Measurements from ENCODE around the gene NBPF4. TPM values are rescaled to one million over a fixed set of nuclear protein-coding genes. Genes with fewer than 3 reads are reported as not detected.
"Not testable (repeated sequence)": the region's sequence is repeated elsewhere in the genome, so short reads cannot be mapped to it uniquely, and the experiment has no call there.

The NBPF4 gene
- total RNA-seq, 1 donor from 2014 or later: not detected

DNA sequence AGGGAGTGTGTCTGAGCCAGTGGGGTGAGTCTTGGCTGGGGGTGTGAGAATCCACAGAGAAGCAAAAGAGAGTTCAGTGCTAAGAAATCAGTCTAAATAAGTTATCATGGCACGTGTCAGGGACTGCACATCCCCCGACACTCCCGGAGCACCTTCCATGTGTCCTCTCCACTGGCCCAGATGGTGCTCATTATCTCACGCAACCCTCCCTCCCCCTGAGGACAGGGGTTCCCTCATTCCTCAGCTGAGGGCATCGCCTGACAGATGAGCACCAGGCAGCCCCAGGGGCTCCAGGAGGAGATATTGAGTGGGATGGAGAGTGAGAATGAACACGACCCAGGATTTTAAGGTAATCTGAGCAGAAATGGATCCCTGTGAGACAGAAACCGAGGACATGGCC is 16.1 kb downstream of the NBPF4 start:
- not testable (repeated sequence) for H3K9me3 Mint-ChIP-seq (ENCODE audit: low read depth); H3K36me3 Mint-ChIP-seq (ENCODE audit: insufficient read depth); DNase-seq (ENCODE audit: low spot score, unreplicated experiment); H3K4me1 Mint-ChIP-seq (ENCODE audit: low read depth); H3K4me3 Mint-ChIP-seq (ENCODE audit: low read depth); H3K27me3 Mint-ChIP-seq; H3K27ac Mint-ChIP-seq

DNA sequence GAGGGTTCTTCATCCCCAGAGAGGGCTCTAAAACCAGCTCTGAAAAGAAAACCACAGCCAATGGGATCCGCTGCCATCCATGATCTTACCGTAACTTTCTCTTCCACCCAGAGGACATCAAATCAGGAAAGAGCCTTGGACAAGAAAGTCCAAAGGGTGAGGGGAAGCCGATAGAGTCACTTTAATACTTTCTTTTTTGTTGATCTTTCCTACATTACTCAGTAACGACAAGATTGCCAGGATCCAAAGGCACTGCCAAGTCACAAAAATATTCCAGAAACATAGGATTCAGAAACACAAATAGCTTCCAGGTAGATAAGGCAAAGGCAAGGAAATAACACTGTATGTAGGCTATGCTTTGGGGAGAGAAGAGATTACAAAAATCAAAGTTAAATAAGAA is 17.0 kb downstream of the NBPF4 start:
- H3K36me3 Mint-ChIP-seq (ENCODE audit: insufficient read depth); H3K4me1 Mint-ChIP-seq (ENCODE audit: low read depth); H3K9me3 Mint-ChIP-seq (ENCODE audit: low read depth); H3K27me3 Mint-ChIP-seq; H3K27ac Mint-ChIP-seq; DNase-seq (ENCODE audit: low spot score, unreplicated experiment); H3K4me3 Mint-ChIP-seq (ENCODE audit: low read depth): not testable (repeated sequence)

DNA sequence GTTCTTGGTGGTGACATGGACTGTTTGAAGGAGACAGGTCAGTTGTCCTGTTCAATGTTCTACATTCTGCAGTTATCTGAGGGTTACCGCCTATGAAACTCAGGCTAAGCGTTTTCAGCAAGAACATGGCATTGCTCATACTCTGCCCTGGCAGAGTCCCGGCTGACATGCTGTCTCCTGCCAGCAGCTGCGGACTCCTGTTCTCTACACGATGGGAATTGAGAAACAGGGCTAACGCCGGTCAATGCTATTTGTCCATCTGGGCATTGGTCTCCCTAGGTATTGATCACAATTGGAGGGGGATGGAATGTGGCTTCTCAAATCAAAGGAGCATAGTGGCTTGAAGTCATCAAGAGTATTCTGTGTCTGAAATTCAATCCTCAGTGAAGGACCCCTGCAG is 20.6 kb downstream of the NBPF4 start:
- H3K9me3 Mint-ChIP-seq (ENCODE audit: low read depth); H3K27ac Mint-ChIP-seq; H3K36me3 Mint-ChIP-seq (ENCODE audit: insufficient read depth); H3K4me3 Mint-ChIP-seq (ENCODE audit: low read depth); H3K4me1 Mint-ChIP-seq (ENCODE audit: low read depth); H3K27me3 Mint-ChIP-seq; DNase-seq (ENCODE audit: low spot score, unreplicated experiment): not testable (repeated sequence)

DNA sequence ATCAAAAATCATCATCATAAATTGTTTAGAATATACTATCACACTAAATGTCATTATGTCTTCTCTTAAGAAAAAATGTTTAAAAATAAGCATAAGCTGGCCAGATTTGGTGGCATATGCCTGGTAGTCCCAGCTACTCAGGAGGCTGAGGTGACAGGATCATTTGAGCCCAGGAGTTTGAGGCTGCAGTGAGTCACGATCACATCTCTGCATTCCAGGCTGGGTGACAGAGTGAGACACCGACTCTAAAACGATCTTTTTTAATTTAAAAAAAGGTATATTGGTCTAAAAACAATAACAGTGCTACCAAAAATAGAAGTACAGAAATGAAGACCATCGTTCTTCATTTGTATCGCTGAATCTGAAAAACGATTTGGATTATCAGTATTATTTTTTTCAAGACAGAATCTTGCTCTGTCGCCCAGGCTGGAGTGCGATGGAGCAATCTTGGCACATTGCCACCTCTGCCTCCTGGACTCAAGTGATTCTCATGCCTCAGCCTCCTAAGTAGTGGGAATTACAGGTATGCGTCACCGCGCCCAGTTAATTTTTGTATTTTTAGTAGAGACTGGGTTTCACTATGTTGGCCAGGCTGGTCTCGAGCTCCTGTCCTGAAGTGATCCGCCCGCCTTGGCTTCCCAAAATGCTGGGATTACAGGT is 26.2 kb downstream of the NBPF4 start:
- H3K4me3 Mint-ChIP-seq (ENCODE audit: low read depth); H3K27ac Mint-ChIP-seq; H3K4me1 Mint-ChIP-seq (ENCODE audit: low read depth); H3K9me3 Mint-ChIP-seq (ENCODE audit: low read depth); H3K36me3 Mint-ChIP-seq (ENCODE audit: insufficient read depth); DNase-seq (ENCODE audit: low spot score, unreplicated experiment); H3K27me3 Mint-ChIP-seq: not testable (repeated sequence)

DNA sequence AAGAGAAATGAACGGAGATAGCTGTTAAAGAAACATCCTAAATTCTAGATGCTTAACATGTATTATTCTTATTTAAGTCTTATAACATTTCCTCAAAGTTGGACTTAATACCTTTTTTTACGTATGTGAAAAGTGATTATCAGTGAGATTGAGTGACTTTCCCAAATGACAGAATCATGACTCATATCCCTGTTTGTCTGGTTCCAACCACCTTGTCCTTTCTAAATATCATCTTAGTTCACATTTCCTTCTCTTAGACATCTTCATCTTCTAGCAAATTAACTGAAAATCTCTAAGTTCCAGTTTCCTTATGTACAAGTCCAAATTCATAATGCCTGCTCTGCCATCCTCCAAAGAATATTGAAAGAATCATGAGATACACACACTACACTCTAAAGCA is 26.9 kb downstream of the NBPF4 start:
- not testable (repeated sequence) for H3K4me1 Mint-ChIP-seq (ENCODE audit: low read depth); H3K9me3 Mint-ChIP-seq (ENCODE audit: low read depth); DNase-seq (ENCODE audit: low spot score, unreplicated experiment); H3K36me3 Mint-ChIP-seq (ENCODE audit: insufficient read depth); H3K4me3 Mint-ChIP-seq (ENCODE audit: low read depth); H3K27me3 Mint-ChIP-seq; H3K27ac Mint-ChIP-seq

DNA sequence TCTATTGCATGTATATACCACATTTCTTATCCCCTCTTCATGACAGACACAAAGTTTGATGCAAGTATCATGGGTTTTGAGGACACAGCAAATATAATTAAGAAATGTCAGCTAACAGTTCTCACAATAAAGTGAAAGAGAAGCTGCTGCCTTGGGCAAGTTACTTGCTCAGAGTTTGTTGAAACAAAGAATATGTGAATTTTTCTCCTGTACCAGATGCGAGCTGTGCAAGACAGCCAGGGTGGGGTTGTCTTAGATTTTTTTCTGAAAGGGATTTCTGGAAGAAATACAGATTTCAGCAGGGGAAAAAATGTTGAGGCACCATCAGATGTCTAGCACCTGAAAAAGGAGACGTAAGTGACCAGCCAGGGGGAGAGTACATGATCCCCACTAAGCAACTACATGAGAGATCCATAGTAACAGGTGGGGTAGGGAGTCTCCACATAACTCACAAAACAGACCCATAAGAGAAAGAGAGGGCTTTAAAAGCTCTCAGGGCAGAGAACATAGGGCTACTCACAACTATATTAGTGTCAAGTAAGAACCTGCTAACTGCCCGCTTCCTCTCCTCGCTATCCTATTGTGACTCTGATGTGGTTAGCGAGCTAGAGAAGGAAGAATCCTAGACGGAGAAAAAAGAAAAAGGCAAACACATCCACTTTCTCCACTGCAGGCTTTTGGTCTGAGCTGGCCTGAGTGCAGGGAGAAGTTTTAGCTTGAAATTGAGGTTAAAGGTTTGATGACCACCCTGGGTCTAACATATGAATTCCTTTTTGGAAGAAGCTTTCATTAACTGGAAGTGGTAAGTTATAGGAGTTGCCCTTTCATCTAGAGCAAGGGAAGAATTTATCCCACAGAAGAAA is 27.6 kb downstream of the NBPF4 start:
- H3K27ac Mint-ChIP-seq; H3K4me1 Mint-ChIP-seq (ENCODE audit: low read depth); H3K9me3 Mint-ChIP-seq (ENCODE audit: low read depth): not testable (repeated sequence)

DNA sequence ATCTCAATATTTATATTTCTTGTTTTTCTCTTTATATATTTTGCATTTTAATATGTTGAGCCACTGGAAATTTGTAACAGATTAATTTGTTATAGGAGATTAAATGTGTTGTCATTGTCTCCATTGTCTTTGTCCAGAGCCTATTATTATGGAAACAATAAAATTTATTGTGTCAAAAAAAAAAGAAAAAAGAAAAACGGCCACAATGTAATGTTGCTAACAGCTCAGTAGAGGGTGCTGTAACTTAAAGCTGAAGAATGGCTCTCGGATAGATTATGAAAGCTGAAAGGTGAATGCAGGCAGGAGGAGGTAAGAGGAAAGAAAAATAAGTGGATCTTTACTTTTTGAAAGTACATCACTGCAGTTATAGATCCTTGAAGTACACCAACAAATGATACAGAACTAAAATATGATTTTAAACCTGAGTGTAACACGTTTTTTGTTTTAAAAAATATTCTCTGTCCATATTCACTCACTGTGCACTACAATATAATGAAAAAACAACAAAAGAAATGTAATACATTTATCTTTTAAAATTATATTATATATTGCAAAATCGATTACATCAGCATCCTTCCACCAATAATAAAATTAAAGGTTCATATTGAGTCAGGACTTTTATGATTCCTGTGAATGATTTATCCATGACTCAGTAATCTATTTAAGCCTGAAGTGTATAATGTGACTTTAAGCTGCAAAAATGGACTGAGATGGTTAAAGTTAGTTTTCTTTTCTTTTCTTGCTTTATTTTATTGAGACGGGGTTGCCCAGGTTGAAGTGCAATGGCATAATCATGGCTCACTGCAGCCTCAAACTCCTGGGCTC is 29.0 kb downstream of the NBPF4 start:
- not testable (repeated sequence) for H3K9me3 Mint-ChIP-seq (ENCODE audit: low read depth); H3K27ac Mint-ChIP-seq; H3K27me3 Mint-ChIP-seq; H3K36me3 Mint-ChIP-seq (ENCODE audit: insufficient read depth); H3K4me3 Mint-ChIP-seq (ENCODE audit: low read depth); DNase-seq (ENCODE audit: low spot score, unreplicated experiment); H3K4me1 Mint-ChIP-seq (ENCODE audit: low read depth)
- TF ChIP-seq, protein P1, sequence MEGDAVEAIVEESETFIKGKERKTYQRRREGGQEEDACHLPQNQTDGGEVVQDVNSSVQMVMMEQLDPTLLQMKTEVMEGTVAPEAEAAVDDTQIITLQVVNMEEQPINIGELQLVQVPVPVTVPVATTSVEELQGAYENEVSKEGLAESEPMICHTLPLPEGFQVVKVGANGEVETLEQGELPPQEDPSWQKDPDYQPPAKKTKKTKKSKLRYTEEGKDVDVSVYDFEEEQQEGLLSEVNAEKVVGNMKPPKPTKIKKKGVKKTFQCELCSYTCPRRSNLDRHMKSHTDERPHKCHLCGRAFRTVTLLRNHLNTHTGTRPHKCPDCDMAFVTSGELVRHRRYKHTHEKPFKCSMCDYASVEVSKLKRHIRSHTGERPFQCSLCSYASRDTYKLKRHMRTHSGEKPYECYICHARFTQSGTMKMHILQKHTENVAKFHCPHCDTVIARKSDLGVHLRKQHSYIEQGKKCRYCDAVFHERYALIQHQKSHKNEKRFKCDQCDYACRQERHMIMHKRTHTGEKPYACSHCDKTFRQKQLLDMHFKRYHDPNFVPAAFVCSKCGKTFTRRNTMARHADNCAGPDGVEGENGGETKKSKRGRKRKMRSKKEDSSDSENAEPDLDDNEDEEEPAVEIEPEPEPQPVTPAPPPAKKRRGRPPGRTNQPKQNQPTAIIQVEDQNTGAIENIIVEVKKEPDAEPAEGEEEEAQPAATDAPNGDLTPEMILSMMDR (IDR thresholded peaks at IDR 0.05; ENCODE audit: unreplicated experiment): peak; percentile 75

More for the DNA sequence above, 27.6 kb downstream of the NBPF4 start:
- not testable (repeated sequence) for H3K27me3 Mint-ChIP-seq; H3K36me3 Mint-ChIP-seq (ENCODE audit: insufficient read depth); DNase-seq (ENCODE audit: low spot score, unreplicated experiment); H3K4me3 Mint-ChIP-seq (ENCODE audit: low read depth)

DNA sequence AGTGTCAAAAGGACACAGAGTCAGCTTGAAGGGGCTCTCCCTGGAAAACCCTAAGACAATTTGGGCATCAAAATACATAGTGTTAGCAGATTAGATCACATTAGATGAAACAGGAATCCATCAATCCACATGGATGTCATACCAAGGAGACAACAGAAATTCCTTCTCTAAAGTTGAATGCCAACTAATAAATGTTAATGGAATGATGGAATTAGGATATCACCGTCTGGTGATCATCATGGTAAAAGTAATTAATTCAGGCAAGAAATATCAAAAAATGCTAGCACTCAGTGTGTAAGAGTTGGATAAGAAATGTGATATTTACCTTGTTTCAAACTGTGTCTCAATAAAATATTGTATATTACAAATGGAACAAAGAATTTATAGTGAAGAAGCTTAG is 32.9 kb downstream of the NBPF4 start:
- TF ChIP-seq, protein P1 (IDR thresholded peaks at IDR 0.05; ENCODE audit: unreplicated experiment): no peak
- Mint-ChIP-seq H3K4me3 (ENCODE audit: low read depth) (no peak overlapping the region), H3K9me3 (ENCODE audit: low read depth) (no peaks in the 10 kb centered on the region), H3K27me3 (peaks cover 13% of the 10 kb centered on the region), H3K27ac (no peak overlapping the region), H3K4me1 (ENCODE audit: low read depth) (peaks cover 4% of the 10 kb centered on the region), H3K36me3 (ENCODE audit: insufficient read depth) (no peaks in the 10 kb centered on the region)
- no peak for DNase-seq (ENCODE audit: low spot score, unreplicated experiment)

All from progenitor cell of endocrine pancreas (in vitro differentiated cells).